Measurements from ENCODE around the gene RNU2-1.
"Not testable (repeated sequence)": the region's sequence is repeated elsewhere in the genome, so short reads cannot be mapped to it uniquely, and the experiment has no call there.

GRCh38 chr17:43270552-43271504, 37.1 kb upstream of the RNU2-1 start:
- TF ChIP-seq YY1 (IDR thresholded peaks at IDR 0.05; ENCODE audit: insufficient read depth, insufficient read length); ZNF274 (IDR thresholded peaks at IDR 0.05; ENCODE audit: low read depth, low read length): not testable (repeated sequence)
